Sigmoid colon (tissue), 7 donors: Measurements from ENCODE around the gene CDK14. TPM values are rescaled to one million over a fixed set of nuclear protein-coding genes. Genes with fewer than 3 reads are reported as not detected.

Experiments used
- DNase-seq: peaks from one replicate; pipeline ENCODE4 v3.0.0-alpha.2; 2019
- H3K27ac ChIP-seq, 4 donors: fragments of 200-600 bp; sonication (generic); one replicate each; pipeline ENCODE4 v1.5.1; 2016 to 2019; ENCODE audit warnings: mild to moderate bottlenecking in 1 of 4
- H3K27me3 ChIP-seq, 3 donors: fragments of 200-600 bp; sonication (generic); one replicate each; pipeline ENCODE4 v1.5.1; 2019; ENCODE audit warnings: mild to moderate bottlenecking in 1 of 3
- H3K36me3 ChIP-seq, 4 donors: fragments of 200-600 bp; sonication (generic); one replicate each; pipeline ENCODE4 v1.5.1; 2016 to 2019
- H3K4me1 ChIP-seq, 4 donors: fragments of 200-600 bp; sonication (generic); one replicate each; pipeline ENCODE4 v1.5.1; 2017 to 2019
- H3K4me3 ChIP-seq, 4 donors: fragments of 200-600 bp; sonication (generic); one replicate each; pipeline ENCODE4 v1.5.1; 2017 to 2019; ENCODE audit warnings: mild to moderate bottlenecking in 2 of 4, moderate library complexity in 1 of 4
- H3K9me3 ChIP-seq, 4 donors: fragments of 200-600 bp in 3 of 4; sonication (generic) in 3 of 4; one replicate each; pipeline versions ENCODE4 v1.5.1 to v1.6.1; 2013 to 2019
- EP300 ChIP-seq, 4 donors: sonication (generic); formaldehyde crosslinking; IDR thresholded peaks; one replicate each; pipeline ENCODE4 v1.6.1; 2017; ENCODE audit warnings: antibody characterized with exemption in 4 of 4
- POLR2A ChIP-seq, 2 donors: fragments of 450-650 bp; IDR thresholded peaks; one replicate each; pipeline ENCODE4 v1.6.1; 2016; ENCODE audit warnings: antibody characterized with exemption in 2 of 2, mild to moderate bottlenecking in 2 of 2, moderate library complexity in 2 of 2
- POLR2AphosphoS5 ChIP-seq, 4 donors: sonication (generic); formaldehyde crosslinking; IDR thresholded peaks; one replicate each; pipeline ENCODE4 v1.6.1; 2017; ENCODE audit warnings: antibody characterized with exemption in 4 of 4
- WGBS, 2 donors: extraction: QIAGEN DNeasy Blood & Tissue Kit; methylation state at CpG; one replicate each; pipeline ENCODE4 v1.1.7; 2013; 5-methylcytosine and 5-hydroxymethylcytosine counted together
- intact Hi-C: fragments of 100-400 bp; cut with DNase I; formaldehyde crosslinking; loops from one replicate; pipeline ENCODE4 v1.15.1; 2023
- polyA plus RNA-seq, 3 donors: library from polyadenylated mRNA; stranded (reverse); fragments of 200-250 nt; gene quantifications; one replicate each; pipeline ENCODE4 v1.2.3, GENCODE V29; 2013
- total RNA-seq, 4 donors: library from RNA; depleted of rRNA; stranded (reverse); fragments of >200 nt; gene quantifications; one replicate each; pipeline ENCODE4 v1.1.0, GENCODE V29; 2016
- TF ChIP-seq, protein P1 (sequence below), 4 experiments: fragments of 450-650 bp in 3 of 4; fragments of 200-600 bp in 1 of 4; IDR thresholded peaks; one replicate each; pipeline ENCODE4 v1.5.1; 2016 to 2019; ENCODE audit warnings: antibody characterized with exemption in 4 of 4, mild to moderate bottlenecking in 3 of 4, moderate library complexity in 2 of 4
- donor health status: healthy with polysubstance abuse.
- donor health status: Bipolar disorder and iron deficiency.
- donor health status: healthy.

CDK14 gene
- total and polyA plus RNA-seq, 7 donors: 0.92 to 19.3 (median 11.1) TPM

- H3K9me3 ChIP-seq: no peaks in the 10 kb centered on the region
- no peak overlapping the region for H3K27ac ChIP-seq
- H3K27me3 ChIP-seq: no peaks in the 10 kb centered on the region
- WGBS, 2 donors: 95 to 96% methylated on average over 6 of the region's 6 CpGs
- peaks cover 0 to 14% (median 2%) of the 10 kb centered on the region in 4 donors for H3K4me1 ChIP-seq
- intact Hi-C loops: no loop called here
- no peak overlapping the region for H3K4me3 ChIP-seq
- TF ChIP-seq, protein P1, sequence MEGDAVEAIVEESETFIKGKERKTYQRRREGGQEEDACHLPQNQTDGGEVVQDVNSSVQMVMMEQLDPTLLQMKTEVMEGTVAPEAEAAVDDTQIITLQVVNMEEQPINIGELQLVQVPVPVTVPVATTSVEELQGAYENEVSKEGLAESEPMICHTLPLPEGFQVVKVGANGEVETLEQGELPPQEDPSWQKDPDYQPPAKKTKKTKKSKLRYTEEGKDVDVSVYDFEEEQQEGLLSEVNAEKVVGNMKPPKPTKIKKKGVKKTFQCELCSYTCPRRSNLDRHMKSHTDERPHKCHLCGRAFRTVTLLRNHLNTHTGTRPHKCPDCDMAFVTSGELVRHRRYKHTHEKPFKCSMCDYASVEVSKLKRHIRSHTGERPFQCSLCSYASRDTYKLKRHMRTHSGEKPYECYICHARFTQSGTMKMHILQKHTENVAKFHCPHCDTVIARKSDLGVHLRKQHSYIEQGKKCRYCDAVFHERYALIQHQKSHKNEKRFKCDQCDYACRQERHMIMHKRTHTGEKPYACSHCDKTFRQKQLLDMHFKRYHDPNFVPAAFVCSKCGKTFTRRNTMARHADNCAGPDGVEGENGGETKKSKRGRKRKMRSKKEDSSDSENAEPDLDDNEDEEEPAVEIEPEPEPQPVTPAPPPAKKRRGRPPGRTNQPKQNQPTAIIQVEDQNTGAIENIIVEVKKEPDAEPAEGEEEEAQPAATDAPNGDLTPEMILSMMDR (IDR thresholded peaks at IDR 0.05): no peak
- TF ChIP-seq EP300 (IDR thresholded peaks at IDR 0.05) (no peak), POLR2AphosphoS5 (IDR thresholded peaks at IDR 0.05) (no peak), POLR2A (IDR thresholded peaks at IDR 0.05) (no peak)
- DNase-seq: no peak
- H3K36me3 ChIP-seq: peaks cover 0 to 13% (median 0%) of the 10 kb centered on the region in 4 donors
Measured at GRCh38 chr7:91114232-91114631, 518.1 kb downstream of the CDK14 start.

- Histone ChIP-seq H3K4me3 (no peak overlapping the region), H3K4me1 (peaks cover 0 to 22% (median 2%) of the 10 kb centered on the region in 4 donors), H3K27ac (no peak overlapping the region), H3K9me3 (no peaks in the 10 kb centered on the region), H3K27me3 (no peaks in the 10 kb centered on the region), H3K36me3 (no peaks in the 10 kb centered on the region)
- intact Hi-C loops: no loop called here
- TF ChIP-seq POLR2A (IDR thresholded peaks at IDR 0.05) (no peak), POLR2AphosphoS5 (IDR thresholded peaks at IDR 0.05) (no peak), EP300 (IDR thresholded peaks at IDR 0.05) (no peak)
- TF ChIP-seq, protein P1 (IDR thresholded peaks at IDR 0.05): no peak
- DNase-seq: no peak
- 74 to 88% methylated on average over 8 of the region's 8 CpGs for WGBS, 2 donors
Measured at GRCh38 chr7:91126762-91127161, 530.6 kb downstream of the CDK14 start.

- intact Hi-C loops: no loop called here
- WGBS, 2 donors: 84 to 89% methylated on average over 5 of the region's 5 CpGs
- H3K4me3 ChIP-seq: no peak overlapping the region
- no peaks in the 10 kb centered on the region for H3K9me3 ChIP-seq
- H3K36me3 ChIP-seq: no peaks in the 10 kb centered on the region
- TF ChIP-seq, protein P1 (IDR thresholded peaks at IDR 0.05): no peak
- TF ChIP-seq POLR2AphosphoS5 (IDR thresholded peaks at IDR 0.05) (no peak), POLR2A (IDR thresholded peaks at IDR 0.05) (no peak), EP300 (IDR thresholded peaks at IDR 0.05) (no peak)
- peaks cover 0 to 22% (median 2%) of the 10 kb centered on the region in 4 donors for H3K4me1 ChIP-seq
- DNase-seq: no peak
- H3K27me3 ChIP-seq: no peaks in the 10 kb centered on the region
- H3K27ac ChIP-seq: no peak overlapping the region
Measured at GRCh38 chr7:91127325-91127724, 531.2 kb downstream of the CDK14 start.

GRCh38 chr7:91127959-91128358 lies 531.8 kb downstream of the CDK14 start:
- Histone ChIP-seq H3K27me3 (no peaks in the 10 kb centered on the region), H3K4me3 (no peak overlapping the region), H3K4me1 (peaks cover 0 to 22% (median 2%) of the 10 kb centered on the region in 4 donors), H3K27ac (no peak overlapping the region), H3K36me3 (no peaks in the 10 kb centered on the region), H3K9me3 (no peaks in the 10 kb centered on the region)
- TF ChIP-seq EP300 (IDR thresholded peaks at IDR 0.05): no peak
- TF ChIP-seq, protein P1 (IDR thresholded peaks at IDR 0.05): no peak
- TF ChIP-seq POLR2A (IDR thresholded peaks at IDR 0.05): no peak
- TF ChIP-seq POLR2AphosphoS5 (IDR thresholded peaks at IDR 0.05): no peak
- intact Hi-C loops: no loop called here
- DNase-seq: no peak
- 11 to 44% methylated on average over 3 of the region's 3 CpGs for WGBS, 2 donors
